Endothelial cell of umbilical vein (primary cell): ENCODE measurements around the gene SPPL3. TPM values are rescaled to one million over a fixed set of nuclear protein-coding genes. Genes with fewer than 3 reads are reported as not detected.

Source experiments
- BruUV-seq: library from RNA; stranded (reverse); fragments of 400-500 nt; replicated peaks from 2 replicates; lab custom pipeline; 2021; lab: Mats Ljungman, UMichigan
- CTCF ChIA-PET: fragments of 300-600, 350-600 bp; sonication (Branson Sonifier 250); formaldehyde crosslinking; loops from one replicate; lab custom pipeline; 2021; ENCODE audit warnings: antibody characterized with exemption, inconsistent platforms; lab: Charles Lee
- POLR2A ChIA-PET: fragments of 300-600, 350-600 bp; sonication (Branson Sonifier 250); formaldehyde crosslinking; loops from one replicate; lab custom pipeline; 2021; ENCODE audit warnings: antibody characterized with exemption, inconsistent platforms; lab: Charles Lee
- DNase-seq: peaks from one replicate; pipeline ENCODE4 v3.0.0-alpha.2; 2011; ENCODE audit warnings: low read depth, low spot score
- FAIRE-seq: peaks from 2 replicates; lab custom pipeline; 2011; peaks lifted over from hg19 to GRCh38; lab: Jason Lieb, UNC
- H2AFZ ChIP-seq: 2 replicates; pipeline ENCODE4 v1.6.0; 2012; ENCODE audit warnings: low read depth, low read length, control low read depth, inconsistent platforms
- H3K27ac ChIP-seq: 2 replicates; pipeline ENCODE4 v1.5.1; 2011; ENCODE audit warnings: low read depth, mild to moderate bottlenecking, control low read depth, low read length, moderate library complexity; ENCODE audit not compliant: insufficient read depth
- H3K27me3 ChIP-seq, 2 experiments: 2 replicates each; pipeline versions ENCODE4 v1.6.0 to v1.6.1; 2011; ENCODE audit warnings: low read length in 2 of 2, mixed read lengths in 1 of 2; ENCODE audit not compliant: control insufficient read depth in 2 of 2, insufficient read depth in 2 of 2
- H3K36me3 ChIP-seq, 2 experiments: 2 replicates in 1 of 2; 3 replicates in 1 of 2; pipeline ENCODE4 v1.5.1; 2011; ENCODE audit warnings: low read length in 2 of 2, mild to moderate bottlenecking in 1 of 2, moderate library complexity in 1 of 2; ENCODE audit not compliant: control insufficient read depth in 2 of 2, insufficient read depth in 2 of 2; ENCODE audit errors: extremely low read depth in 1 of 2
- H3K4me1 ChIP-seq: 3 replicates; pipeline ENCODE4 v1.5.1; 2011; ENCODE audit warnings: mild to moderate bottlenecking, low read length; ENCODE audit not compliant: control insufficient read depth, insufficient read depth; ENCODE audit errors: extremely low read depth
- H3K4me2 ChIP-seq: 2 replicates; pipeline ENCODE4 v1.6.1; 2011; ENCODE audit warnings: low read length, control low read depth, mixed read lengths; ENCODE audit not compliant: insufficient read depth
- H3K4me3 ChIP-seq, 3 experiments: fragments of 200-600 bp in 1 of 3; sonication (generic), shearing (Covaris generic) in 1 of 3; replicated peaks in 1 of 3; 2 replicates each; pipeline ENCODE4 v1.5.1; 2011 to 2016; ENCODE audit warnings: control low read depth in 3 of 3, low read length in 3 of 3, mild to moderate bottlenecking in 2 of 3, inconsistent platforms in 1 of 3, low read depth in 1 of 3, moderate library complexity in 1 of 3; ENCODE audit not compliant: insufficient read depth in 1 of 3
- H3K79me2 ChIP-seq: 2 replicates; pipeline ENCODE4 v1.6.0; 2012; ENCODE audit warnings: low read length, inconsistent platforms; ENCODE audit not compliant: control insufficient read depth, insufficient read depth
- H3K9ac ChIP-seq: replicated peaks from 2 replicates; pipeline ENCODE3; 2011; ENCODE audit warnings: low read length, control low read depth; ENCODE audit not compliant: insufficient read depth; ENCODE audit errors: extremely low read depth
- H3K9me1 ChIP-seq: replicated peaks from 3 replicates; pipeline ENCODE4 v1.6.0; 2011; ENCODE audit warnings: mild to moderate bottlenecking, low read length; ENCODE audit not compliant: control insufficient read depth, insufficient read depth; ENCODE audit errors: extremely low read depth
- H3K9me3 ChIP-seq: replicated peaks from 2 replicates; pipeline ENCODE4 v1.5.1; 2012; ENCODE audit warnings: low read length, inconsistent platforms; ENCODE audit not compliant: control insufficient read depth, insufficient read depth
- H4K20me1 ChIP-seq: replicated peaks from 2 replicates; pipeline ENCODE3; 2011; ENCODE audit warnings: mild to moderate bottlenecking, low read length; ENCODE audit not compliant: control insufficient read depth, insufficient read depth; ENCODE audit errors: extremely low read depth
- CTCF ChIP-seq, 2 donors: IDR thresholded peaks; 1 replicate in 1 of 2; 2 replicates in 1 of 2; pipeline ENCODE4 v1.5.1; 2011; ENCODE audit warnings: low read length in 2 of 2, mild to moderate bottlenecking in 2 of 2, moderate library complexity in 2 of 2, control low read depth in 1 of 2, inconsistent platforms in 1 of 2, low read depth in 1 of 2; ENCODE audit not compliant: insufficient read depth in 1 of 2; ENCODE audit errors: extremely low read depth in 1 of 2
- EZH2 ChIP-seq: IDR thresholded peaks from 2 replicates; pipeline ENCODE4 v1.6.1; 2012; ENCODE audit warnings: borderline replicate concordance, low read depth, mild to moderate bottlenecking, moderate library complexity, low read length, inconsistent platforms; ENCODE audit not compliant: severe bottlenecking
- FOS ChIP-seq: IDR thresholded peaks from 2 replicates; pipeline ENCODE4 v1.6.1; 2011; ENCODE audit warnings: mild to moderate bottlenecking, low read length, moderate library complexity, borderline replicate concordance; ENCODE audit not compliant: insufficient read depth
- GATA2 ChIP-seq: IDR thresholded peaks from 2 replicates; pipeline ENCODE4 v1.7.0; 2011; ENCODE audit warnings: low read depth, mild to moderate bottlenecking, moderate library complexity, mixed read lengths, low read length; ENCODE audit not compliant: insufficient read length, insufficient read depth
- JUN ChIP-seq: IDR thresholded peaks from 2 replicates; pipeline ENCODE4 v1.6.1; 2011; ENCODE audit warnings: borderline replicate concordance, low read depth; ENCODE audit not compliant: insufficient read length, insufficient read depth
- MAX ChIP-seq: IDR thresholded peaks from 2 replicates; pipeline ENCODE4 v1.6.1; 2011; ENCODE audit not compliant: insufficient read depth, insufficient read length
- MYC ChIP-seq: IDR thresholded peaks from one replicate; pipeline ENCODE4 v1.6.1; 2011; ENCODE audit warnings: mild to moderate bottlenecking, low read depth, low read length
- POLR2A ChIP-seq: IDR thresholded peaks from 2 replicates; pipeline ENCODE4 v1.6.1; 2012; ENCODE audit warnings: low read depth, mild to moderate bottlenecking, control low read depth, low read length
- POLR2AphosphoS5 ChIP-seq: IDR thresholded peaks from 2 replicates; pipeline ENCODE4 v1.6.1; 2012; ENCODE audit warnings: low read depth, mild to moderate bottlenecking, control low read depth, low read length, moderate library complexity; ENCODE audit not compliant: insufficient read depth
- dilution Hi-C: fragments of 300-500 bp; cut with MboI; formaldehyde crosslinking; loops from one replicate; pipeline ENCODE4 v1.15.0; 2019; ENCODE audit warnings: low sequenced_read_pairs; ENCODE audit not compliant: extremely low pct_ligation_motif_present
- intact Hi-C: fragments of 100-400 bp; cut with micrococcal nuclease; formaldehyde crosslinking; loops from one replicate; pipeline ENCODE4 v1.10.0; 2022
- polyA plus RNA-seq, 4 experiments: library from polyadenylated mRNA; depleted of rRNA in 3 of 4; stranded (reverse) in 3 of 4; unstranded in 1 of 4; fragments of >200 nt; gene quantifications; 2 replicates each; pipeline versions ENCODE4 v1.2.1 to v1.2.3, GENCODE V29; 2011 to 2012; ENCODE audit warnings: missing spikeins in 1 of 4
- total RNA-seq: library from RNA; stranded (reverse); gene quantifications from 2 replicates; pipeline ENCODE4 v1.2.3, GENCODE V29; 2021

The SPPL3 gene
- total and polyA plus RNA-seq, 2 donors (not counting 3 experiments of a cell fraction or from before 2014, with no cell fraction given), result 30.6 to 53.0 TPM

- Histone ChIP-seq H2AFZ (no peak overlapping the region), H3K4me3 (no peak overlapping the region), H3K36me3 (peaks cover 2 to 28% of the 10 kb centered on the region in 2 experiments), H3K79me2 (no peaks in the 10 kb centered on the region), H3K9ac (no peak overlapping the region), H3K9me1 (no peaks in the 10 kb centered on the region), H3K4me2 (no peak overlapping the region), H4K20me1 (no peaks in the 10 kb centered on the region), H3K9me3 (no peaks in the 10 kb centered on the region), H3K4me1 (peaks cover 10% of the 10 kb centered on the region), H3K27ac (no peak overlapping the region), H3K27me3 (no peaks in the 10 kb centered on the region)
- CTCF ChIA-PET, result no interaction called here
- dilution Hi-C loops, result no loop called here
- BruUV-seq, result no TSS peak
- DNase-seq, result no peak
- no peak for FAIRE-seq
- intact Hi-C loops, result no loop called here
- POLR2A ChIA-PET, result no interaction called here
- TF ChIP-seq JUN (no peak), FOS (no peak), MAX (no peak), CTCF (IDR thresholded peaks at IDR 0.05; ENCODE audit: extremely low read depth in 1 of 2, insufficient read depth in 1 of 2, low read depth in 1 of 2, low read length in 2 of 2) (no peak), POLR2A (no peak), EZH2 (no peak), POLR2AphosphoS5 (no peak), MYC (no peak), GATA2 (no peak)
These were observed 133.1 kb downstream of the SPPL3 start for GRCh38 chr12:120771097-120771496.
